Left lung (tissue), 14 donors: ENCODE results near the gene KCNE1. TPM values are rescaled to one million over a fixed set of nuclear protein-coding genes. Genes with fewer than 3 reads are reported as not detected.

Source experiments
- ATAC-seq: fragments of 200-7000 bp; cut with Tn5 transposase; one replicate; pipeline ENCODE4 v1.9.1; 2020; ENCODE audit warnings: moderate library complexity
- DNase-seq, 4 donors: peaks; one replicate each; pipeline ENCODE4 v3.0.0-alpha.2; 2013 to 2020
- H3K27ac ChIP-seq, 2 donors: fragments of 200-600 bp; sonication (generic) in 1 of 2; one replicate each; pipeline versions ENCODE4 v1.5.0 to v1.8.0; 2020 to 2021
- H3K27me3 ChIP-seq, 2 donors: fragments of 200-600 bp; sonication (generic) in 1 of 2; one replicate each; pipeline versions ENCODE4 v1.5.0 to v1.8.0; 2020 to 2021
- H3K36me3 ChIP-seq, 2 donors: fragments of 200-600 bp; sonication (generic) in 1 of 2; one replicate each; pipeline versions ENCODE4 v1.5.0 to v1.8.0; 2020 to 2021
- H3K4me1 ChIP-seq, 2 donors: fragments of 200-600 bp; one replicate each; pipeline ENCODE4 v1.8.0; 2021
- H3K4me3 ChIP-seq, 2 donors: fragments of 200-600 bp; sonication (generic) in 1 of 2; one replicate each; pipeline versions ENCODE4 v1.5.0 to v1.8.0; 2020 to 2021; ENCODE audit warnings: mild to moderate bottlenecking in 1 of 2
- H3K9me3 ChIP-seq, 2 donors: fragments of 200-600 bp; sonication (generic) in 1 of 2; one replicate each; pipeline versions ENCODE4 v1.5.0 to v1.8.0; 2020 to 2021
- CTCF ChIP-seq, 2 donors: fragments of 200-600 bp; sonication (generic) in 1 of 2; IDR thresholded peaks; one replicate each; pipeline versions ENCODE4 v1.5.0 to v1.8.0; 2021; ENCODE audit warnings: antibody characterized with exemption in 2 of 2
- intact Hi-C, 2 donors: fragments of 100-400 bp; cut with DNase I; formaldehyde crosslinking; loops; one replicate each; pipeline versions ENCODE4 v1.11.2 to v1.14.2; 2022
- long read RNA-seq, 12 donors: library from polyadenylated mRNA in 2 of 12; unstranded in 2 of 12; transcript quantifications; one replicate each; pipeline ENCODE4 v2.0.0 and lab custom pipeline, GENCODE V29; 2019 to 2026
- polyA plus RNA-seq, 6 donors: library from polyadenylated mRNA; unstranded; fragments of 120-200 nt; gene quantifications; one replicate each; pipeline ENCODE4 v1.2.1, GENCODE V29; 2013; ENCODE audit not compliant: insufficient read length in 6 of 6
- total RNA-seq, 2 donors: library from RNA; stranded (reverse); fragmentation: NEBNext Ultra II Directional; extraction: Animal tissue kit (Norgen Biotek cat#: 25700); gene quantifications; one replicate each; pipeline ENCODE4 v1.2.1, GENCODE V29; 2021
- donor health status: DM: no; HTN: yes; CAD: no.
- donor health status: DM: no; HTN: no; CAD: no.

KCNE1 gene
- total RNA-seq (10 to 100 TPM in 1 of 2 donors, 1 to 10 TPM in 1; 3.8 to 21.2 TPM), polyA plus RNA-seq (1 to 10 TPM in 4 of 6 donors, under 1 TPM in 2; 0.19 to 2.4 (median 1.6) TPM)
- long read RNA-seq, donor 1 = 0 reads
- long read RNA-seq, donor 2 = 0 reads
- long read RNA-seq, donor 3 = 0 reads
- long read RNA-seq, donor 4, partial matches to known transcripts = 1 of 1 reads
- long read RNA-seq, donor 4, other reads (novel, unspliced or antisense) = 0 of 1 reads
- long read RNA-seq, donor 5 = 0 reads
- long read RNA-seq, donor 6 = 0 reads
- long read RNA-seq, donor 7 = 0 reads
- long read RNA-seq, donor 8 = 0 reads
- long read RNA-seq, donor 9 = 0 reads
- long read RNA-seq, donor 10, partial matches to known transcripts = 0 of 4 reads
- long read RNA-seq, donor 10, other reads (novel, unspliced or antisense) = 1 of 4 reads
- long read RNA-seq, donor 11, partial matches to known transcripts = 0 of 1 reads
- long read RNA-seq, donor 11, other reads (novel, unspliced or antisense) = 0 of 1 reads
- long read RNA-seq, donor 12 = 0 reads

DNA sequence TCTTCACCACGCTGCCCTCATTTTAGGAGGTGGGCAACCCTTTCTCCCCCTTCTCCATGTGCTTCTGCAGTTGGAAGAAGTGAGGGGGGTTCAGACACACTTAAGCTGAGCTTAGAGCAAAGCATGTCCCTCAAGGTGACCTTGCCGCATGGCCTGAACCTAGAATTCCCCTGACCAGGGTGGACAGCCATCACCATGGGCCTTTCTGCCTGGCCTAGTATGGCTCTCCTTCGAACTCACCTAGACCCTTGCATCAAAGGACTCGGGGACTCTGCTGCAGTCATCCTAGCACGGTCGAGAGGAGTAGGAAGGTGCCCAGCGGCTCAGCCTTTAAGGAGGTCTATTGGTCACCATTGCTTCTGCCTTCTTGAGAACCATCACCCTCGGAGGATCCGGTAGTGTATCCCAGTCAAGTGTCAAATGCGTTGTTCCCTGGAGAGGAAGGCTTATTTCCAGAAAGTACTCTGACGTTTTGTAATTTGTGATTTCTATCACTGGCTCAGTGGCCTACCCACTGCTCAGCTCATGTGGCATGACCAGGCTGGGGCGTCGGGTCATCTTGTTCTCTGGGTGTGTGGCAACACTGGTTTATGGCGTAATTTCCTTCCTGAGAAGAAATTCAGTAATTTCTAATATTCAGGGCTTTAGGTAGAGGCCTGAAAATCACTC, at the start of gene KCNE1:
Gene KCNE1, minus strand, starts transcription at position 424 of the 669 bp plus-strand sequence. CDS start 62,576 bp downstream, outside the sequence.
- no peak for TF ChIP-seq CTCF (IDR thresholded peaks at IDR 0.05)
- H3K9me3 ChIP-seq = no peaks in the 10 kb centered on the region
- peaks cover 4 to 62% of the 10 kb centered on the region in 2 donors for H3K4me1 ChIP-seq
- peak within 1 kb of the TSS; percentile 80 to 89 for H3K27ac ChIP-seq
- intact Hi-C loops = no loop called here
- peak within 1 kb of the TSS in 1 of 2 donors; percentile 58 for H3K4me3 ChIP-seq
- H3K27me3 ChIP-seq = no peaks in the 10 kb centered on the region
- peaks cover 0 to 33% of the 10 kb centered on the region in 2 donors for H3K36me3 ChIP-seq
- peak; percentile 58 for ATAC-seq
- peak in 2 of 4 donors; percentile 78 to 86 for DNase-seq

GRCh38 chr21:34561806-34562205, 49.8 kb upstream of the KCNE1 start:
- Histone ChIP-seq H3K27me3 (no peaks in the 10 kb centered on the region), H3K36me3 (no peaks in the 10 kb centered on the region), H3K4me3 (no peak overlapping the region), H3K27ac (no peak overlapping the region), H3K4me1 (no peaks in the 10 kb centered on the region), H3K9me3 (no peaks in the 10 kb centered on the region)
- DNase-seq (no peak), ATAC-seq (peak; percentile 19)
- intact Hi-C loops = no loop called here
- TF ChIP-seq CTCF (IDR thresholded peaks at IDR 0.05) = no peak

DNA sequence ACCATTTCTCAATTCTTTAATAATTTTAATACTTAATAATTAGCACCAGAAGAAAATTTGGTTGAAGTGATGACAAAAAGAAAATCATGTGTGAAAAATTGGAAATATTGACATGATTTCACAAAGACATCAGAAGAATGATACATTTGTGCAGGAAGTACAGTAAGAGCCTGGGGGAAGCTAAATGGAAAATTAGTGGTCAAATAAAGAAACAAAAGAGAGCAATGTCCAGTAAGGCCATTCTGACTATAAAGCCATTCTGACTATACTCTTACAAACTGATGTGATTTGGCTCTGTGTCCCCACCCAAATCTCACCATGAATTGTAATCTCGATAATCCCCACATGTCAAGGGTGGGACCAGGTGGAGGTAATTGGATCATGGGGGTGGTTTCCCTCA, 48.6 kb upstream of the KCNE1 start:
- H3K4me3 ChIP-seq = no peak overlapping the region
- no peak overlapping the region for H3K27ac ChIP-seq
- TF ChIP-seq CTCF (IDR thresholded peaks at IDR 0.05) = no peak
- ATAC-seq = no peak
- H3K27me3 ChIP-seq = no peaks in the 10 kb centered on the region
- no peak for DNase-seq
- H3K4me1 ChIP-seq = no peaks in the 10 kb centered on the region
- no peaks in the 10 kb centered on the region for H3K36me3 ChIP-seq
- intact Hi-C loops = no loop called here
- H3K9me3 ChIP-seq = no peaks in the 10 kb centered on the region

DNA sequence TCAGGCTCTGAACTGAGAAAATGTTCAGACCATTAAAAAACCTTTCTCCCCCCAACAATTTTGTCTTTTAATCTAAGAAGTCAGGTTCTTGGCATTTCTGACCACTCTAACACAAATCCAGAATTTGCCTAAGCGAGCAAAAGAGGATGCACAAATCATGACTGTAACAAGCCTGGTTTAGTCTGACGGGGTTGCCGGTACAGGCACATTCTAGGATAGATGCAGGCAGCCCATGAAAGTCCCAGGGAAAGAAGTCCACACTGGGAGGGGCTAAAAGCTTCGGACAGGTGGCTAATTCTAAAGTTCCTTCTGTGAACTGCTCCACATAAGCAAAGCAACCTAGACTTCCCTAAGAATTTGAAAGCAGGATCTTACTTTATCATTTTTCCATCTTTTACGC, 48.0 kb upstream of the KCNE1 start:
- DNase-seq (no peak), ATAC-seq (no peak)
- Histone ChIP-seq H3K36me3 (no peaks in the 10 kb centered on the region), H3K9me3 (no peaks in the 10 kb centered on the region), H3K27me3 (no peaks in the 10 kb centered on the region), H3K4me3 (no peak overlapping the region), H3K27ac (no peak overlapping the region), H3K4me1 (no peaks in the 10 kb centered on the region)
- TF ChIP-seq CTCF (IDR thresholded peaks at IDR 0.05) = no peak
- intact Hi-C loops = no loop called here

GRCh38 chr21:34559089-34559631, 47.1 kb upstream of the KCNE1 start:
- Histone ChIP-seq H3K9me3 (no peaks in the 10 kb centered on the region), H3K4me3 (no peak overlapping the region), H3K4me1 (no peaks in the 10 kb centered on the region), H3K36me3 (no peaks in the 10 kb centered on the region), H3K27me3 (no peaks in the 10 kb centered on the region), H3K27ac (no peak overlapping the region)
- DNase-seq (no peak), ATAC-seq (no peak)
- no peak for TF ChIP-seq CTCF (IDR thresholded peaks at IDR 0.05)
- intact Hi-C loops = no loop called here
